ENCODE measurements around the gene MEIOSIN.

The MEIOSIN gene

DNA sequence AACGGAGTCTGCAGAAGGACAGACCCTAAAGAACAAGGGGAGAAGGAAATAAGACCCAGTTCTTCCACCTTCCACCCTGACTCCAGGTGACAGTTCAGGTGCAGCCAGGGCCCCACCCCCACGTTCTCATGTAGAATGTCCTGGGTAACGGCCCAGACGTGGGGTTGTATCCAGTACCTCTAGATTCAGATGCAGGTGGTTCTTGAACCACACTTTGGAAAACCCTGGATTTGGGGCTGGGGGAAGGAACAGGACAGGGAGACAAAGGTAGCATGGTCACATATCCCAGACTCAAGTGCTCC is 46.9 kb downstream of the MEIOSIN start:
- H3K4me1 Mint-ChIP-seq, result peaks cover 28% of the 10 kb centered on the region
- no peak overlapping the region for H3K27ac Mint-ChIP-seq
- no peak overlapping the region for H3K4me3 Mint-ChIP-seq
- ATAC-seq, result no peak
- H3K9me3 Mint-ChIP-seq, result no peaks in the 10 kb centered on the region
- peaks cover 34% of the 10 kb centered on the region for H3K27me3 Mint-ChIP-seq
- H3K36me3 Mint-ChIP-seq, result peaks cover 25% of the 10 kb centered on the region

DNA sequence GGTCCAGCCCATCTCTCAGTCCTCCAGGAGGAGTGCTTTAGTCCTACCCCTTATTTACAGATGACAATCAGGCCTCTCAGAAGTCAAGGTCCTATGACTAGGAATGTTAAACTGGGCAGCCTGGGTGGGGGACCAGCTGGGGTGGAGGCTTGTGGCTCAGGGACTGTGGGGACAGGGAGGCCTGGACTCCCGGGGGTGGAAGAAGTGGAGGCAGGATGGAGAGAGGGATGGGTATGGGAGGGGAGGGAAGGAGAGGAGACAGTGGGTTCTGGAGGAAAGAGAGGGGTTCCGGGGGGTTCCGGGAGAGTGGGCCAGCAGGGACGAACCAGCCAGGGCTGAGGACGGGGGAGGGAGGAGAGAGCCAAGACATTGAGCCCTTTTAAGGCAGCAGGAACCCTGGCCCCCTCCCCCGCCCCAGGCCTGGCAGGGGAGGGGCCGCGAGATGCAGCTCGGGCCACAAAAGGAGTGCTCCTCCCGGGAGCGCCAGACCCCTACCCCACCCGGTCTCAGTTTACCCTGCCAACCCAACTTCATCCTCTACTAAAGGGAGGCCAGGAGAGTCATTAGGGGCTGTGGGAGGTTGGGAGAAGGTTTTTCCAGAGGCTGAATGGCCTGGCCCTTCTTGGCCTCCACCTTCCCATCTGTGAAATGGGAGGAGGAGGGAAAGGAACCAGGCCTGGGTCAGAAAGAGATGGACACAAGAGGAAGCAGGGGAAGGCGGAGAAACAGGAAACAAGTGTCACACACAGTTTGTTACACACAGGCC is 47.4 kb downstream of the MEIOSIN start:
- H3K36me3 Mint-ChIP-seq, result peaks cover 30% of the 10 kb centered on the region
- peaks cover 28% of the 10 kb centered on the region for H3K4me1 Mint-ChIP-seq
- H3K27me3 Mint-ChIP-seq, result peaks cover 34% of the 10 kb centered on the region
- no peaks in the 10 kb centered on the region for H3K9me3 Mint-ChIP-seq
- H3K4me3 Mint-ChIP-seq, result no peak overlapping the region
- ATAC-seq, result no peak
- no peak overlapping the region for H3K27ac Mint-ChIP-seq

DNA sequence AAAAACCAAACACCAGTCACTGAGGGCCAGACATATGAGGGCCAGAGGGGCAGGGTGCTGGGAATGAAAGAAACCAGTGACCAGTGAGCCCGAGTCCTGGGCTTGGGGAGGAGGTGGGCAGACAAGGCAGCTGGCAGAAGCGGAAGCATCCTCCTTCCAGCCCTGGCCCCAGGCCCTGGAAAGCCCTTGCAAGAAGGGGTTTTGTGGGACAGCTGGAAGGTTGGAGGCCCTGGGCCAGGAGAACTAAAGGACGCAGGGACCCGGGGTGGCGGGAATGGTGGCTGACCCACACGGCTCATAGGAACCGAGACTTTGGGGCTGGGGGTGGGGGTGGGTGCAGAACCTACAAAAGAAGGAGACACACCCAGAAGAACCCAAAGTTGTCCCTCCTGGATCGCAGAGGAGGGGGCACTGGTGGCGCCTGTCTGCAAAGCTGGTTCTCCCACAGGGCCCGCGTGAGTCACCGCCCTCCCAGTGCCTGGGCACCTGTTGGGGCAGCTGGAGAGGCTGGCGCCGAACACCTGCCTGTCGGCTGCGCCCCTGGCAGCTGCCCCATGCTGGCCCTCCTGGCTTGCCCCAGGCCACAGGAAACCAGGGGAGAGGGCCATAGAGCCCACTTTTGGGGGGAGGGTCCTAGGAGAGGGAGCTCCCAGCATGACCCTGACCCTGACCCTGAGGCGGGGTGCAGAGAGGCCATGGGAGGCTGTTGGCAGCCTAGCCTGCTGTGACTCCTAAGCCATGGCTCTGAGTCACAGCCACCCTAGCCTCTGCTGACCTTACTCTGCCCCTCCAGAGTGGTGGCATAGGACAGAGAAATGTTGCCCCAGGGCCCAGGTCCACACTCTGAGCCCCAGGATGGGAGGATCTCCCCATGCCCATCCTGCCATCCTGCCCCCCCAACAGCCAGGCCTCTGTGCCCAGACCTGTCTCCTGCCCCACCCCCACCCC is 48.2 kb downstream of the MEIOSIN start:
- no peak for ATAC-seq
- H3K27me3 Mint-ChIP-seq, result peaks cover 34% of the 10 kb centered on the region

GRCh38 chr19:45782162-45782691 is 49.0 kb downstream of the MEIOSIN start, which contains the start of gene DMPK:
DMPK (minus strand) TSS chr19:45782490; CDS start chr19:45782352, 138 bp downstream.
- Mint-ChIP-seq H3K27me3 (peaks cover 34% of the 10 kb centered on the region), H3K36me3 (peaks cover 34% of the 10 kb centered on the region), H3K4me1 (peaks cover 28% of the 10 kb centered on the region), H3K4me3 (no peak within 1 kb of the TSS), H3K27ac (no peak within 1 kb of the TSS), H3K9me3 (no peaks in the 10 kb centered on the region)
- no peak for ATAC-seq

More for the DNA sequence above, 48.2 kb downstream of the MEIOSIN start:
- Mint-ChIP-seq H3K9me3 (no peaks in the 10 kb centered on the region), H3K36me3 (peaks cover 37% of the 10 kb centered on the region), H3K4me3 (no peak overlapping the region), H3K27ac (no peak overlapping the region), H3K4me1 (peaks cover 28% of the 10 kb centered on the region)

DNA sequence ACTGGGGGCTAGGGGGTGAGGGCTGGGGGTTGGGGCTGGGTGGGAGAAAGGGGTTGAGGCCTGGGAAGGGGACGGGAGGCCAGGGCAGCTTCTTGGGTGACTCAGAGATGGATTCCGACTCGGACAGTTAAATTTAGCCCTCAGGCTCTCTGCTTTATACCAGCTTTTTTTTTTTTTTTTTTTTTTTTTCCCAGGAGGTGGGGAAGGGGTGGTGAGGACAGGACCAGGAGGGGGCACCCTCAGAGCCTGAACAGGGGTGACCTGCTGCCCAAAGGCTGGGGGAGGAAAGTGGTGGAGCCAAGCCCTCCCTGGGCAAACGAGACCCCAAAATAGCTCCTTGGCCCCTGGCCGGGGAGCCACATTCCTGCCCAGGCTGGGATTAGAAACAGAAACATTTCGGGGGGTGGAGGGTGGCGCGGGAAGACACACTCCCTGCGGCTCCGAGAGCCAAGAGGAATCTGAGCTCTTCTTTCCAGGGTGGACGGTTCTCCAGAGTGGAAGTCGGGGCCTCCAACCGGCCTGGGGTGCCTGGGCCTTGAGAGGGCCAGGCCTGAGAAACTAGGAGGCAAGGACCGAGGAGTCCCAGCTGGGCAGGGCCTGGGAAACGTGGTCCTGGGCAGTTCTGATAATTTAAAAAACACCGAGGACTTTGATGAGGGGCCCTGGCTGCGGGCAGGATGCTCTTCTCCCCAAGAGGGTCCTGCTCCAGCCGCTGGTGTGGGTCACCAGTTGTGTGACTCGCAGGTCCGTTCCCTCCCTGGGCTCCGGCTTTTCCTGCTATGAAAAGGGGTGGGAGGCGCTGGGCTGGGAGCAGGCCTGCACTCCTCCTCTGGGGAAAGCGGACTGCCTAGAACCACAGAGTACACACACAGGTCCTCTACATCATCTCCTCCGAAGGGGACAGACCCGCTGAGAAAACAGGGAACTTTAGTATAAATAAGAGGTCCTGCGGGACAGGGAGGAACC is 49.9 kb downstream of the MEIOSIN start:
- no peak for ATAC-seq
- Mint-ChIP-seq H3K4me3 (no peak overlapping the region), H3K4me1 (peaks cover 31% of the 10 kb centered on the region), H3K9me3 (no peaks in the 10 kb centered on the region), H3K27me3 (peaks cover 33% of the 10 kb centered on the region), H3K27ac (no peak overlapping the region), H3K36me3 (peaks cover 40% of the 10 kb centered on the region)

GRCh38 chr19:45784096-45784495 is 50.9 kb downstream of the MEIOSIN start:
- no peak for ATAC-seq
- H3K4me3 Mint-ChIP-seq, result no peak overlapping the region
- peaks cover 23% of the 10 kb centered on the region for H3K27me3 Mint-ChIP-seq
- no peak overlapping the region for H3K27ac Mint-ChIP-seq
- peaks cover 47% of the 10 kb centered on the region for H3K36me3 Mint-ChIP-seq
- no peaks in the 10 kb centered on the region for H3K9me3 Mint-ChIP-seq
- peaks cover 26% of the 10 kb centered on the region for H3K4me1 Mint-ChIP-seq

DNA sequence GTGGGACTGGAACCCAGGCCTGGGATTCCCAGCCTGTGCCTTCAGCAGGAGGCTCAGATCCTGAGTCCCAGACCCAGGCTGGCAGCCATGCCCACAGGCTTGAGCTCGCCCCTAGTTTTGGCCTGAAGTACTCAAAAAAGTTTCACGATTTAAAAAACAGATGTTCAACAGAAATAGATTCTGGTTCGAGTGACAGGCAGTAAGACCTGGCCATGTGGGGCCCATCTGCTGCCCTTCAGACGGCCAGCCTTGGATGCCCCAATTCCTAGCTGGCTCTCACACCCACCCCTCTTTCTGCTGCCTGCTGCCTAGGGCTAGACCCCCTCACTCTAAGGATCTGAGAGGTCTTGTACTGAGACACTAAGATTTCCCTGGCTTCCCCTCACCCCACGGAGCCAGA is 51.9 kb downstream of the MEIOSIN start:
- Mint-ChIP-seq H3K36me3 (peaks cover 48% of the 10 kb centered on the region), H3K4me3 (no peak overlapping the region), H3K27ac (no peak overlapping the region), H3K4me1 (peaks cover 16% of the 10 kb centered on the region), H3K27me3 (peaks cover 13% of the 10 kb centered on the region), H3K9me3 (no peaks in the 10 kb centered on the region)
- ATAC-seq, result no peak

DNA sequence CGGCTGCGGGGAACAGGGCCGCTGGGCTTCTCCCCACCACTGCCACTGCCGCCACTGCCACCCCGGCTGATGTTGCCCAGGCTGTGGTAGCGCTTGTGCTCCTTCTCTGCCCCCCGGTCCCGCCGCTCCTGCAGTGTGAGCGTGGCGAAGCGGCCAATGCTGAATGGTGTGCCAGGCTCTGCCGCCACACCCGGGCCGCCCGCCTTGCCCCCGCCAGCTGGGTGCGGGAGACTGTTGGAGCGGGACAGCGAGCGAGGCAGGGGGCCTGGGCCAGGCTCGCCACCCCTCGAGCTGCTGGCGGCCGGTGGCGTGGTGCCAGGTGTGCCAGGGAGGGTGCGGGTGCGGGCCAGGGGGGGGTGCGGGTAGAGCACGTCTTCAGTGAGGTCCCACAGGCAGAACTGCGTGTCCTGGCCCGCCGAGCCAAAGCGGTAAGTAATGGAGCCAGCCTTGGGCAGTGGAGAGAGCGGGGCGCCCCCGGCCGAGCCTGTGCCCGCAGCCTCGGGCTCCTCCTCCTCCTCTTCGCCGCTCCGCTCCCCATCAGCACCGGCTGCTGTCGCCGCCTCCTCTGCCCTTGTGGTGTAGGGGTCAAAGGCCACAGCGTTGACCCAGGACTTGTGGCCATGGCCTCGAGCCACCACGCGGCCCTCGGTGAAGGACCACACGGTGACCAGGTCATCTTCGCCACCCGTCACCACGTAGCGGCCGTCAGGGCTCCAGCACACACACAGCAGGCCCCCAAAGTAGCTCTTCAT is 52.7 kb downstream of the MEIOSIN start:
- Mint-ChIP-seq H3K4me3 (no peak overlapping the region), H3K9me3 (no peaks in the 10 kb centered on the region), H3K36me3 (peaks cover 48% of the 10 kb centered on the region)

DNA sequence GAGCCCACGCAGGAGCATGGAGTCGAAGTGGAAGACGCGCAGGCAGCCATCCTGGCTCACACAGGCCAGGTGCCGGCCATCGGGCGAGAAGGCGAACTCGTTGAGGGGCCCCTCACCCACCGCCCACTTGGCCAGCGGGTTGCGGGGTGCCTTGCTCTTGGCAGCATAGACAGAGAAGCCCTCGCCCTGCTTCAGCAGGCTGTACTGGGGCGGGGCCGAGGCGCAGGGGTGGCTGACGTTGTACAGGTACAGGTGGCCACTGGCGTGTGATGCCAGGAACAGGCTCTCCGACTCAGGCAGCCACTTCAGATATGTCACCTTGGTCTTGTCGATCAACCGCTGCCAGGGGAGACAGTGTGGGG is 53.3 kb downstream of the MEIOSIN start:
- no peak overlapping the region for H3K4me3 Mint-ChIP-seq
- no peaks in the 10 kb centered on the region for H3K9me3 Mint-ChIP-seq
- peaks cover 17% of the 10 kb centered on the region for H3K4me1 Mint-ChIP-seq
- H3K27ac Mint-ChIP-seq, result no peak overlapping the region
- H3K27me3 Mint-ChIP-seq, result no peaks in the 10 kb centered on the region
- no peak for ATAC-seq
- H3K36me3 Mint-ChIP-seq, result peaks cover 48% of the 10 kb centered on the region

More for the DNA sequence above, 52.7 kb downstream of the MEIOSIN start:
- H3K27ac Mint-ChIP-seq, result no peak overlapping the region
- peaks cover 14% of the 10 kb centered on the region for H3K4me1 Mint-ChIP-seq
- peaks cover 5% of the 10 kb centered on the region for H3K27me3 Mint-ChIP-seq
- ATAC-seq, result no peak

GRCh38 chr19:45789035-45789786 is 56.0 kb downstream of the MEIOSIN start:
- Mint-ChIP-seq H3K9me3 (no peaks in the 10 kb centered on the region), H3K36me3 (peaks cover 41% of the 10 kb centered on the region), H3K4me1 (peaks cover 40% of the 10 kb centered on the region), H3K27ac (no peak overlapping the region), H3K4me3 (no peak overlapping the region), H3K27me3 (no peaks in the 10 kb centered on the region)
- ATAC-seq, result no peak

DNA sequence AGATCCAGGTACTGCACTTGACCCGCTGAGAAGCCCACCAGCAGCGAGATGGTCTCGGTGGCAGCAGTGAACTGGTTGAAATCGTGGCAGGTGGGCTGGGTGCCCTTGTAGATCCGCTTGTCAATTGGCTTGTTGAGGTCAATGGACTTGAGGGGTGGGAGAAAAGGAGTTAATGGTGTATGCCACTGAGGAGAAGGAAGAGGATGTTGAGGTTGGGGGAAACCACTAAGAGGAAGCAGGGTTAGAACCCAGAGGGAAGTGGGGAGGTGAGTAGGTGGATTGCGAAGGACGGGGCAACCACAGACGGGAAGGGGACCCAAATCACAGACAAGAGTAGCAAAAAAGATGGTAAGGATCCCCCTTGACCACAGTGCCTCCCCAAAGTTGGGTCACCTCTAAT is 57.7 kb downstream of the MEIOSIN start:
- peaks cover 33% of the 10 kb centered on the region for H3K36me3 Mint-ChIP-seq
- peak overlapping the region; percentile 85 for H3K4me3 Mint-ChIP-seq
- H3K27me3 Mint-ChIP-seq, result peaks cover 12% of the 10 kb centered on the region
- peak overlapping the region; percentile 4 for H3K27ac Mint-ChIP-seq
- H3K4me1 Mint-ChIP-seq, result peaks cover 46% of the 10 kb centered on the region
- ATAC-seq, result peak; percentile 48
- H3K9me3 Mint-ChIP-seq, result no peaks in the 10 kb centered on the region

DNA sequence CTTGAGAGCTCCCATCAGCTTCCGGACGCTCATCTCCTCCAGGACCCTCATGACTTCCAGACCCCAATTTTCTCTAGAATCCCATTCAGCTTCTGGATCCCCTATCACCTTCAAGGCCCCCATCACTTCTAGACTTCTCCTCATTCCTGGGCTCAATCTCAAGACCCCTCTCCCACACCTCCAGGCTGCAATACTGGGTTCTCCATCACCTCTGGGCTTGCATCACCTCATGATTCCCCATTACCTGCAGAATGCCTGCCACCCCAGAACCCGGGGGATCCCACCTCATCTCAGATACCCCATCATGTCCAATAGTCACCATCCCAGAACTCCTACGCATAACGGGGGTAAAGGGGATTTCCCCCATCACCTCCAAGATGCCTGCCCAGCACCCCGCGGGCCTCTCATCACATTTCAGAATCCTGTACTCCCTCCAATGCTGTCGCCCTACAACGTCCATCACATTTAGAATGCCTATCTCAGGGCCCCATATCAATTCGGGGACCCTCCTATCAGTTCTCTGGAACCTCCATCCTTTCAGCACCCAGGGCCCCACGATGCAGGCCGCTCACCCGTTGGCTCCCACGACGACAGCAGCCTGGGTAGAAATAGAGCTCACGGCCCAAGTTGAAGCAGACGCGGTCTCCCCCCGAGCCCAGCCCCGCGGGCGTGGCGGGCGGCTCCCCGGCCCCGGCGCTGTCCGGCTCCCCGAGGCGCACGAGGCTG is 58.7 kb downstream of the MEIOSIN start:
- Mint-ChIP-seq H3K27me3 (peaks cover 22% of the 10 kb centered on the region), H3K9me3 (no peaks in the 10 kb centered on the region), H3K4me3 (peak overlapping the region; percentile 85), H3K36me3 (peaks cover 24% of the 10 kb centered on the region), H3K4me1 (peaks cover 46% of the 10 kb centered on the region), H3K27ac (peak overlapping the region; percentile 4)
- no peak for ATAC-seq
